HepG2 (cell line): ENCODE results near the gene PHYH. TPM values are rescaled to one million over a fixed set of nuclear protein-coding genes. Genes with fewer than 3 reads are reported as not detected.
A peak's percentile ranks its signal among the peaks of the same experiment; 100 is the strongest.

Experiments
- ATAC-seq: fragments of 200-7000 bp; cut with Tn5 transposase; 3 replicates; pipeline ENCODE4 v1.9.1; 2020; ENCODE audit warnings: mild to moderate bottlenecking, moderate library complexity
- BruUV-seq: library from RNA; stranded (reverse); fragments of 400-500 nt; replicated peaks from 2 replicates; lab custom pipeline; 2021; lab: Mats Ljungman, UMichigan
- CTCF ChIA-PET: fragments of 300-600 bp; formaldehyde crosslinking; extraction: SDS; loops from one replicate; lab custom pipeline; 2021; ENCODE audit warnings: low total read pairs, inconsistent platforms, low intra/inter-chr PET ratio; lab: Yijun Ruan, JAX
- POLR2A ChIA-PET: fragments of 350-600 bp; sonication (Branson Sonifier 250); formaldehyde crosslinking; loops from one replicate; lab custom pipeline; 2020; ENCODE audit warnings: antibody characterized with exemption, inconsistent platforms; lab: Yijun Ruan, JAX
- DNase-seq: peaks from one replicate; pipeline ENCODE4 v3.0.0-alpha.2; 2015; ENCODE audit warnings: low spot score
- FAIRE-seq: peaks from 3 replicates; lab custom pipeline; 2011; peaks lifted over from hg19 to GRCh38; lab: Jason Lieb, UNC
- H2AFZ ChIP-seq: one replicate; pipeline ENCODE4 v1.6.1; 2011; ENCODE audit warnings: low read length, inconsistent platforms
- H3K27ac ChIP-seq: fragments of 300-600 bp; 3 replicates; pipeline ENCODE4 v1.8.0; 2011; ENCODE audit warnings: mixed run types, mild to moderate bottlenecking, mixed read lengths, low read length, inconsistent platforms; ENCODE audit not compliant: insufficient read depth; ENCODE audit errors: extremely low read length
- H3K27me3 ChIP-seq, 2 experiments: fragments of 200-600 bp in 1 of 2; 2 replicates in 1 of 2; 3 replicates in 1 of 2; pipeline versions ENCODE4 v1.6.0 to v1.8.0; 2011; ENCODE audit warnings: low read length in 2 of 2, mild to moderate bottlenecking in 2 of 2, moderate library complexity in 2 of 2, inconsistent platforms in 1 of 2; ENCODE audit not compliant: insufficient read depth in 2 of 2, control insufficient read depth in 1 of 2
- H3K36me3 ChIP-seq, 2 experiments: fragments of 200-600 bp in 1 of 2; replicated peaks in 1 of 2; 2 replicates in 1 of 2; 3 replicates in 1 of 2; pipeline versions ENCODE4 v1.5.1 to v1.8.0; 2011; ENCODE audit warnings: low read length in 2 of 2, inconsistent platforms in 1 of 2; ENCODE audit not compliant: insufficient read depth in 2 of 2, control insufficient read depth in 1 of 2
- H3K4me1 ChIP-seq: 2 replicates; pipeline ENCODE4 v1.5.1; 2012; ENCODE audit warnings: low read length, inconsistent platforms; ENCODE audit not compliant: insufficient read depth
- H3K4me2 ChIP-seq: 2 replicates; pipeline ENCODE4 v1.6.0; 2011; ENCODE audit warnings: low read depth, low read length, inconsistent platforms
- H3K4me3 ChIP-seq, 3 experiments: fragments of 200-600 bp in 1 of 3; sonication (generic), shearing (Covaris generic) in 1 of 3; replicated peaks in 1 of 3; 2 replicates each; pipeline ENCODE4 v1.5.1; 2011 to 2016; ENCODE audit warnings: low read length in 3 of 3, inconsistent platforms in 2 of 3, low read depth in 2 of 3, mild to moderate bottlenecking in 2 of 3, control low read depth in 1 of 3, mixed read lengths in 1 of 3; ENCODE audit not compliant: insufficient read depth in 1 of 3
- H3K79me2 ChIP-seq: one replicate; pipeline ENCODE4 v1.6.1; 2011; ENCODE audit warnings: low read length, inconsistent platforms; ENCODE audit not compliant: insufficient read depth
- H3K9ac ChIP-seq: 2 replicates; pipeline ENCODE4 v1.6.0; 2011; ENCODE audit warnings: mild to moderate bottlenecking, low read depth, low read length, inconsistent platforms; ENCODE audit not compliant: insufficient read depth
- H3K9me3 ChIP-seq: 2 replicates; pipeline ENCODE4 v1.5.1; 2012; ENCODE audit warnings: mild to moderate bottlenecking, low read length
- H4K20me1 ChIP-seq: 2 replicates; pipeline ENCODE4 v1.6.0; 2011; ENCODE audit warnings: inconsistent platforms, mild to moderate bottlenecking, low read length, moderate library complexity; ENCODE audit not compliant: insufficient read depth
- ADNP ChIP-seq: sonication (generic); formaldehyde crosslinking; IDR thresholded peaks from 2 replicates; pipeline ENCODE4 v1.4.0; 2020; ENCODE audit warnings: missing genetic modification reagents
- ASH2L ChIP-seq: fragments of 300-600, 200-600 bp; sonication (generic); IDR thresholded peaks from 2 replicates; pipeline ENCODE4 v1.7.0; 2017; ENCODE audit warnings: low read depth, mild to moderate bottlenecking, moderate library complexity, mixed read lengths, low read length; ENCODE audit not compliant: insufficient read length
- ATF6 ChIP-seq: sonication (generic); formaldehyde crosslinking; conservative IDR thresholded peaks from 2 replicates; pipeline ENCODE4 v1.4.0; 2020; ENCODE audit warnings: missing genetic modification reagents
- DR1 ChIP-seq: sonication (generic); formaldehyde crosslinking; IDR thresholded peaks from 2 replicates; pipeline ENCODE4 v1.8.0; 2021; ENCODE audit warnings: mild to moderate bottlenecking, missing genetic modification reagents, inconsistent platforms
- HNF4A ChIP-seq: sonication (generic); formaldehyde crosslinking; IDR thresholded peaks from 2 replicates; pipeline ENCODE4 v1.4.0; 2020; ENCODE audit warnings: missing genetic modification reagents
- HNRNPK ChIP-seq: fragments of 200-400 bp; formaldehyde crosslinking; IDR thresholded peaks from 2 replicates; pipeline ENCODE4 v1.6.1; 2018; ENCODE audit warnings: low read length, low read depth, moderate library complexity, mild to moderate bottlenecking; ENCODE audit not compliant: poor library complexity, severe bottlenecking
- MEF2D ChIP-seq: sonication (generic); formaldehyde crosslinking; IDR thresholded peaks from 2 replicates; pipeline ENCODE4 v1.5.1; 2020; ENCODE audit warnings: mild to moderate bottlenecking, missing genetic modification reagents
- MLXIP ChIP-seq: sonication (generic); formaldehyde crosslinking; IDR thresholded peaks from 2 replicates; pipeline ENCODE4 v1.9.0; 2021; ENCODE audit warnings: missing genetic modification reagents, borderline replicate concordance
- NFE2 ChIP-seq: sonication (generic); formaldehyde crosslinking; IDR thresholded peaks from 2 replicates; pipeline ENCODE4 v1.4.0; 2020; ENCODE audit warnings: missing genetic modification reagents
- PLRG1 ChIP-seq: fragments of 450-650 bp; conservative IDR thresholded peaks from 2 replicates; pipeline ENCODE4 v1.6.1; 2016
- RFX3 ChIP-seq: IDR thresholded peaks from 2 replicates; pipeline ENCODE4 v1.6.1; 2016; ENCODE audit warnings: missing biosample characterization, missing genetic modification reagents
- ZFAT ChIP-seq: sonication (generic); formaldehyde crosslinking; conservative IDR thresholded peaks from 2 replicates; pipeline ENCODE4 v1.8.1; 2023; ENCODE audit warnings: missing genetic modification reagents, inconsistent platforms
- ZNF225 ChIP-seq: sonication (generic); formaldehyde crosslinking; IDR thresholded peaks from 2 replicates; pipeline ENCODE4 v1.4.0; 2020; ENCODE audit warnings: mild to moderate bottlenecking, missing genetic modification reagents
- ZNF552 ChIP-seq: sonication (generic); formaldehyde crosslinking; IDR thresholded peaks from 2 replicates; pipeline ENCODE4 v1.9.0; 2022; ENCODE audit warnings: missing genetic modification reagents, mild to moderate bottlenecking, borderline replicate concordance
- ZNF619 ChIP-seq: sonication (generic); formaldehyde crosslinking; IDR thresholded peaks from 2 replicates; pipeline ENCODE4 v1.4.0; 2020; ENCODE audit warnings: mild to moderate bottlenecking, missing genetic modification reagents
- ZNF782 ChIP-seq: sonication (generic); formaldehyde crosslinking; IDR thresholded peaks from 2 replicates; pipeline ENCODE4 v1.4.0; 2020; ENCODE audit warnings: missing genetic modification reagents, mild to moderate bottlenecking, borderline replicate concordance
- ZNF790 ChIP-seq: sonication (generic); formaldehyde crosslinking; IDR thresholded peaks from 2 replicates; pipeline ENCODE4 v1.8.0; 2022; ENCODE audit warnings: missing genetic modification reagents, mild to moderate bottlenecking, borderline replicate concordance
- WGBS: methylation state at CpG from one replicate; pipeline ENCODE4 v1.1.6; 2017; ENCODE audit warnings: low lambda C conversion rate; 5-methylcytosine and 5-hydroxymethylcytosine counted together
- in situ Hi-C: cut with HindIII; loops from 2 replicates; pipeline ENCODE4 v1.10.0; 2017; ENCODE audit warnings: low pct_unique_long_range_greater_than_20kb; ENCODE audit not compliant: extremely low pct_ligation_motif_present
- intact Hi-C: fragments of 100-400 bp; cut with micrococcal nuclease; formaldehyde crosslinking; loops from one replicate; pipeline ENCODE4 v1.10.0; 2022; ENCODE audit not compliant: unreplicated experiment
- polyA plus RNA-seq, 8 experiments: library from polyadenylated mRNA; depleted of rRNA in 3 of 8; stranded (reverse) in 7 of 8; unstranded in 1 of 8; fragments of >200 nt; fragmentation: Illumina TruSeq in 4 of 8; extraction: Trizol in 4 of 8; gene quantifications; 2 replicates each; pipeline versions ENCODE4 v1.2.1 to v1.2.3, GENCODE V29; 2011 to 2016; ENCODE audit warnings: low read depth in 4 of 8, missing spikeins in 1 of 8, mixed read lengths in 1 of 8; ENCODE audit not compliant: insufficient read depth in 1 of 8
- total RNA-seq, 5 experiments: library from RNA; depleted of rRNA; stranded (reverse); fragments of >200 nt; fragmentation: Illumina TruSeq; extraction: Trizol; gene quantifications; 2 replicates each; pipeline ENCODE4 v1.2.3, GENCODE V29; 2016; ENCODE audit warnings: low read depth in 1 of 5

The PHYH gene
- total and polyA plus RNA-seq, 2 of the 13 experiments (the other 11 are each of a cell fraction or from before 2014, with no cell fraction given) = 27.2 to 34.5 TPM

- peak within 1 kb of the TSS; percentile 99 for H3K4me2 ChIP-seq
- DNase-seq (peak; percentile 75), FAIRE-seq (no peak), ATAC-seq (peak; percentile 76)
- under 1% methylated on average over 20 of the region's 65 CpGs for WGBS
- no peaks in the 10 kb centered on the region for H4K20me1 ChIP-seq
- H3K4me1 ChIP-seq = peaks cover 49% of the 10 kb centered on the region
- BruUV-seq = TSS peak; percentile 81
- in situ Hi-C loops = no loop called here
- H3K9me3 ChIP-seq = no peaks in the 10 kb centered on the region
- H3K27me3 ChIP-seq = no peaks in the 10 kb centered on the region; a peak in 1 of 5 replicates
- peak within 1 kb of the TSS; percentile 79 to 96 (median 86) for H3K4me3 ChIP-seq
- POLR2A ChIA-PET = interaction anchor here (2.4 kb wide), 1 partner anchor 49 kb away, joined by 8 read pairs; the partner anchor contains the start of gene PHYH
- peak within 1 kb of the TSS; percentile 92 for H3K27ac ChIP-seq
- CTCF ChIA-PET = no interaction called here
- peak within 1 kb of the TSS; percentile 90 for H3K9ac ChIP-seq
- H3K79me2 ChIP-seq = peaks cover 33% of the 10 kb centered on the region
- H2AFZ ChIP-seq = peak within 1 kb of the TSS; percentile 47
- H3K36me3 ChIP-seq = 0 out of 5 replicates have a peak, but pooled peaks cover 0 to 9% of the 10 kb centered on the region in 2 experiments
- intact Hi-C loops = loop anchor here (1.0 to 5.0 kb wide), 2 partner anchors 46 to 77 kb away; partner anchors contain the start of gene PHYH
- TF ChIP-seq HNRNPK (no peak), ADNP (CRISPR knock-in tag) (no peak), ZFAT (CRISPR knock-in tag) (no peak), ZNF782 (CRISPR knock-in tag) (no peak), MLXIP (CRISPR knock-in tag) (no peak), ZNF790 (CRISPR knock-in tag) (no peak), PLRG1 (no peak), ZNF619 (CRISPR knock-in tag) (0 out of 2 replicates have a peak, but pooled peaks have one; percentile 36), MEF2D (CRISPR knock-in tag) (no peak), DR1 (CRISPR knock-in tag) (no peak), ASH2L (peak; percentile 55), ZNF225 (CRISPR knock-in tag) (peak; percentile 70; the same call in 1 of the 2 replicates), HNF4A (CRISPR knock-in tag) (peak; percentile 29; the same call in 1 of the 2 replicates), RFX3 (CRISPR knock-in tag) (no peak), ZNF552 (CRISPR knock-in tag) (no peak), ATF6 (CRISPR knock-in tag) (no peak), NFE2 (CRISPR knock-in tag) (no peak)
These were observed 48.6 kb upstream of the PHYH start, which contains the start of gene SEPHS1 for GRCh38 chr10:13348216-13349017. Gene SEPHS1 (minus strand): TSS chr10:13348293. CDS start chr10:13344950, 3,343 bp downstream.
